Amygdala (tissue), 56 donors: ENCODE measurements around the gene CCDC12.
A peak's percentile ranks its signal among the peaks of the same experiment; 100 is the strongest.
"Not testable (repeated sequence)": the region's sequence is repeated elsewhere in the genome, so short reads cannot be mapped to it uniquely, and the experiment has no call there.

ENCODE experiments used
- DNase-seq, 56 donors: peaks; one replicate each; lab custom pipeline; 2025; lab: John Stamatoyannopoulos, UW

CCDC12 gene

DNA sequence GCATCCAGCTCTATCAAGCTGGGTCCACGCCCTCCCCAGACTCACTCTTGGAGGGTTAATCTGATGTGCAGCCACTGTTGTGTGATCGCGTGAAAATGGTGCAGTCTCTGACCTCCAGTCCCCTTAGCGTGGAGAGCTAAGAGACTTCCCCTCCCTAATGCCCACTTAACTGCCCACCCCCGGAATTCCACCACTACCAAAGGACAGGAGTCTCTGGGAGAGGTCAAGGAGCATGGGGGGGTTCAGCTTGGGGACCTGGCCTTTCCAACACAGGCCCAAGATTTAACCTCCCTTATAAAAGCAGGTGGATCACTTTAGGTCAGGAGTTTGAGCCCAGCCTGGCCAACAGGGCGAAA lies 48.8 kb downstream of the CCDC12 start:
- DNase-seq: no peak

- no peak for DNase-seq
Measured at GRCh38 chr3:46926871-46927717, 49.5 kb downstream of the CCDC12 start.

- DNase-seq: no peak
Measured at GRCh38 chr3:46926447-46926846, 50.1 kb downstream of the CCDC12 start.

- no peak for DNase-seq
Measured at GRCh38 chr3:46926039-46926438, 50.5 kb downstream of the CCDC12 start.

GRCh38 chr3:46925585-46925934 lies 51.0 kb downstream of the CCDC12 start:
- DNase-seq: no peak

- DNase-seq: no peak
Measured at GRCh38 chr3:46924921-46925584, 51.5 kb downstream of the CCDC12 start.

DNA sequence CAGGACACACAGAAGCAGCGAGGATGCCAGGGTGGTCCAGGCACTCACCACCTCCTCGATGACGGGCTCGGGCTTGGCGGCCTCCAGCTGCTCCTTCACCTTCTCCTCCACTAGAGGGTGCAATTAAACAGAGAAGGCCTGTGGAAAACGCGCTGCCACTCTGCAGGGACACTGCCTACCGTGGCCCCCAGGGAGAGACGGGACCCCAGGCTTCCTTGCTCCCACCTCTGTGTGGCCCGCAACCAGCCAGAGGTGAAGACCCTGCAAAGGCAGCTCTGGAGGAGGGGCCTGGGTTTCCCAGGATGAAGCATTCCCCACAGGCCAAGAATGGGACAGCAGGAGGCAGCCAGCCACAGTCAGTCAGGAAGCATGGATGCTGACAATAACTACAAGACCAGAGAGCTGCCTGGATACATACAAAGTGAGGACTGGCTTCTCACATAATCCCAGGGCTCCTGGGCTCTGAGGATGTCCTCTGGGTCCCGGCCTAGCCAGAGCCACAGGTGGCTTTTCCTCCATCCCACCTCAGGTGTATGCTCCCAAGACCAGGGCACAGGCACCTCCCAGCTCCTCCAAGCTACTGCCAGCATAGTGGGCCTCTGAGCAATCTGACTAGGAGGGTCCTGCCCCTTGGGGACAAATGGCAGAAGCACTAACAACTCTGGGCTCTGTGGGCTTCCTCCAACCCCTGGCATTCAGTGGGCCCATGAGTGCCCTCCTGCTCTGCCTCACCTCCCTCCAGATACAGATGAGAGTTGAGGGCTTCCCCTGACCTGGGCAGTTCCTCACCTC lies 52.8 kb downstream of the CCDC12 start:
- peak in 4 of 56 donors; percentile 18 to 25 (median 22) for DNase-seq

GRCh38 chr3:46922871-46923558 lies 53.5 kb downstream of the CCDC12 start:
- no peak for DNase-seq

DNA sequence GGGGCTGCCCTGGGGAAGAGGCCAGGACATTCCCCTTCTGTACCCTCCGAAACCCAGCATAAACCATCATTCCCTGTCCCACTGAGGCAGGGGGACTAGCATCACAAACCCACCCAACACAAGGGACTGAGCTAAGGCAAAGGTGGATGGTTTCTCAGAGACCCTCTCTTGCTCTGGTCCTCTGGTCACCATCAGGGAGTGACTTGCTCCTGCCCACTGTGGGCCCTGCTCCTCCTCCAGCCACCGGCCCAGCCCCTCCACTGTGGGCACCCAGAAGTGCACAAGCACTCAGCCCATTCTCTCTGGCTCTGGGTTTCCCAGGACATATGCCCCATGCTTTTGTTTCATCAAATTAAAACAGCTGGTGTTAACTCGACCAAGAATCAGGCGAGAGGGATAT lies 54.1 kb downstream of the CCDC12 start:
- DNase-seq: no peak

DNA sequence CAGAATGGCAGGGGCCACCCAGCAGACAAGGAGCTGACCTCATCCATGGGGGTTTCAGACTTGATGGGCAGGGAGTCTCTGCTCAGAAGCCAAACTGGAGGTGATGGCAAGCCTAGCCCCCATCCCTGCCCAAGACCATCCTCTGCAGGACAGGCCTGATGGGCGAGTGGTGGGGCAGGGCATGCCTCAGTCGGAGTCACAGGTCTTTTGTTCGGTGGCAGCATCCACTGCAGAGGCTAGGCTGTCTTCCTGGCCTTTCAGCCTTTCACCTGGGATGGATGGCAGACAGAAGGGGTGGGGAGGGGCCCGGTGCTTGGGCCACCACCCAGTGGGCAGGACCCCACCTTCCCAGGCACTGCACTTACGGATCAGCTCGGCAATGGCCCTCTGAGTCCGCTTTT lies 54.7 kb downstream of the CCDC12 start:
- DNase-seq: no peak

DNA sequence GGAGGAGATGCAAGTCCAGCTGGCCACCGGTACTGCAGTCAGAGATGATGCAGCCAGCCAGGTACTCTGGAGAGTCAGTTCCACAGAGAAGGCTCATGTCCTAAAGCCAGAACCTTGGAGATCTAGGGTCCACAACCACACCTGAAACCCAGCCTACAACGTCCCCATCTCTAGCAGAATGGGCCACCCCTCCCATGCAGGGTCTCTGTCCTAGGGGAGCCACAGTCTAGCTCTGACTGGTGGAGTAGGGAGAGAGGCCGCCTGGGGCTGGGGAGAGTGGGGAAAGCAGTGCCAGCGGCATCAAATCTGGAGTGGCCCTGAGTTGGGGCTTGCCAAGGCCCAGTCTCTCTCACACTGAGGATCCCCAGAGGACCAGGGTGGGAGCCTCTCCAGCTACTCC lies 55.5 kb downstream of the CCDC12 start:
- no peak for DNase-seq

- no peak for DNase-seq
Measured at GRCh38 chr3:46918634-46919033, 57.9 kb downstream of the CCDC12 start.

DNA sequence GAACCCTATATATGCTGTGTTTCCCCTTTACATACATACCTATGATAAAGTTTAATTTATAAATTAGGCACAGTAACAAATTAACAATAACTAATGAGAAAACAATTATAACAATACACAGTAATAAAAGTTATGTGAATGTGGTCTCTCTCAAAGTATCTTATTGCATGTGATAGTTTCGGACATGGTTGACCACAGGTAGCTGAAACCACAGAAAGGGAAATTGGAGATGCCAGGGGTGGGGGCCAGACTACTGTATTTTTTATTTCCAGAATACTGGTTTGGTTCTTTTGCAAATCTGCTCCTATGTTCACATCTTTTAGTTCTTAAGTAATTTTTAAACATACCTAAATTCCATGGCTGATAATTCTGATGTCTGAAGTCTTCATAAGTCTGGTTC lies 58.3 kb downstream of the CCDC12 start:
- no peak for DNase-seq

DNA sequence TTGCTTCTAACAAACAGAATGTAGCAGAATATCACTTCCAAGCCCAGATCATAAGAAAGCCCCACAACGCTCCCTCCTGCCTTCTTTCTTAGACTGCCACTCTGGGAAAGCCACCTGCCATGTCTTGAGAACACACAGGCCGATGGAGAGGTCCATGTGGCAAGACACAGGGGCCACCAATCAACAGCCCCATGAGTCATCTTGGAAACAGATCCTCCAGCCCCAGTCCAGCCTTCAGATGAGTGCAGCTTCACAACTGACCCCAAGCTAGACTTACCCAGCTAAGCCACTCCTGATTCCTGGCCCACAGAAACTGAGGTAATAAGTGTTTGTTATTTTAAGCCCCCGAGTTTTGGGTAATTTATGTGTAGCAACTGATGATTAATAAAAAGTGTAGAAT lies 59.3 kb downstream of the CCDC12 start:
- no peak for DNase-seq

- no peak for DNase-seq
Measured at GRCh38 chr3:46916799-46917198, 59.7 kb downstream of the CCDC12 start.

GRCh38 chr3:46916278-46916677 lies 60.3 kb downstream of the CCDC12 start:
- DNase-seq: no peak

DNA sequence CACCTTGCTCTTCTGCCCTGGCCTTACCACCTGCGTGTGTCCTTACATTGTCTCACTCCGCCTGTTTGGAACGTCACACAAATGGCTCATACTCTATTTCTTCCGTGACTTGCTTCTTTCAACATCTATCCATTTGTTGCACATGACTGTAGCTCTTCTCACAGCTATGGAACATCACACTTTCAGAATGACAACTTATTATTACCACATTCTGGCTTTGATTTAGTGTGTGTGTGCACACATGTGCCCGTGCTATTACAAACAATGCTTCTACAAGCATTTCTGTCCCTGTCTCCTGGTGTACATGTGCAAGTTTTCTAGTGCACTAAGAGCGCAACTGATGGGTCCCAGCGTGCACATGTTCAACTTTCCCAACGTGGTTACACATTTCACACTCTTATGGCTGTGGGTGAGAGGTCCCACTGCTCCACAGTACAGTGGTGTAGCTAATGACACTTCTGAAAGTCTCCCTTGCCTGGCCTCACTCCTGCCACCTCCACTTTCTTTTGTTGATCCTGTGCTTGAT lies 61.2 kb downstream of the CCDC12 start:
- DNase-seq: no peak

GRCh38 chr3:46914849-46915248 lies 61.7 kb downstream of the CCDC12 start:
- DNase-seq: no peak

DNA sequence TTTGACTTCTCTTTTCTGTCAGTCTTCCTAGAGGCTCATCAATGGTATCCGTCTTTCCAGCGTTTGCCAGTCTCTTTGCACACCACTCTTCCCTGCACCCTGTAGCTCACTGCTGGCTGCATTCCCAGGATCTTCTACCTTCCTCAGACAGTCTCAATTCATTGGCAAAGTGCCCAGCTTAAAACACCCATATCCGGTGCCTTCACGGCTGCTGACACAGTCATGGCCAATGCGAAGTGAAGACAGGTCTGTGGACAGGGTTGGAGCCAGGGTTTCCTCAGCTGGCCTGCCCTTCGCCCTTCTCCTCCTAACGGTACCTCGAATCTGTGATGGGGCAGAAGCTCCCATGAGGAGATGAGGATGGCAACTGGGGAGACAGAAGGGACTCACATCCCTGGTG lies 62.9 kb downstream of the CCDC12 start:
- peak in 7 of 56 donors; percentile 14 to 39 (median 24) for DNase-seq

DNA sequence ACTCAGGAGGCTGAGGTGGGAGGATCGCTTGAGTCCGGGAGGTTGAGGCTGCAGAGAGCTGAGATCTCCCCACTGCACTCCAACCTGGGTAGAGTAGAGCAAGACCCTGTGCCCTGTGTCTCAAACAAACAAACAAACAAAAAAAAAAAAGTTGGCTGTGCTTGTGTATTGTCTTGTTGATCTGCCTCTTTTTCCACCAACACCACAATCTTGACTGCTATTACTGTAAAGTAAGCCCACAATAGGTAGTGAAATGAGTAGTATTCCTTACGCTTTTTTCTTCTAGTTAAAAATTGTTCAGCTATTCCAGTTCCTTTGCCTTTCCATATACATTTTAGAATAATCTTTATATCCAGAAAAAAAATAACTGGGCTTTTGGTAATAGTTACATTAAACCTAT lies 63.6 kb downstream of the CCDC12 start:
- DNase-seq: no peak

DNA sequence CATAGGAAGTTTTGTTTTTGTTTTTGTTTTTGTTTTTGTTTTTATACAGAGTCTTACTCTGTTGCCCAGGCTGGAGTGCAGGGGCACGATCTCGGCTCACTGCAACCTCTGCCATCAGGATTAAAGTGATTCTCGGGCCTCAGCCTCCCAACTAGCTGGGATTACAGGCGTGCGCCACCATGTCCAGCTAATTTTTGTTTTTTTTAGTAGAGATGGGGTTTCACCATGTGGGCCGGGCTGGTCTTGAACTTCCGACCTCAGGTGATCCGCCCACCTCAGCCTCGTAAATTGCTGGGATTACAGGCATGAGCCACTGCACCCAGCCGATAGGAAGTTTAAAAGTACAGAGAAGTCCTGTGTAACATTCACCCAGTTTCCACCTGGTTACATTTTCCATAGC lies 65.6 kb downstream of the CCDC12 start:
- DNase-seq: not testable (repeated sequence)
